HAP-1 (cell line): ENCODE results near the gene GPR176.

ENCODE experiments used
- DNase-seq, 2 experiments: peaks; one replicate each; pipeline ENCODE4 v3.0.0-alpha.2; 2016 to 2020; ENCODE audit warnings: low spot score in 2 of 2
- H3K27me3 ChIP-seq: fragments of 250-450 bp; sonication (Bioruptor Pico); 2 replicates; pipeline ENCODE4 v1.5.1; 2020; ENCODE audit warnings: low read depth, mild to moderate bottlenecking, moderate library complexity
- H3K36me3 ChIP-seq: fragments of 250-450 bp; sonication (Bioruptor Pico); replicated peaks from 2 replicates; pipeline ENCODE4 v1.5.1; 2020; ENCODE audit warnings: mild to moderate bottlenecking
- H3K4me1 ChIP-seq: fragments of 250-450 bp; sonication (Bioruptor Pico); 2 replicates; pipeline ENCODE4 v1.5.1; 2020; ENCODE audit warnings: mild to moderate bottlenecking
- H3K4me3 ChIP-seq: fragments of 250-450 bp; sonication (Bioruptor Pico); 2 replicates; pipeline ENCODE4 v1.5.1; 2020; ENCODE audit warnings: mild to moderate bottlenecking, moderate library complexity
- H3K9me3 ChIP-seq: fragments of 250-450 bp; sonication (Bioruptor Pico); 2 replicates; pipeline ENCODE4 v1.5.1; 2020; ENCODE audit warnings: mild to moderate bottlenecking, moderate library complexity
- in situ Hi-C: fragments of 300-500 bp; cut with MboI; formaldehyde crosslinking; loops from 3 replicates; pipeline ENCODE4 v1.14.3; 2020; ENCODE audit warnings: low sequenced_read_pairs, inconsistent platforms, mixed read lengths

Gene GPR176

DNA sequence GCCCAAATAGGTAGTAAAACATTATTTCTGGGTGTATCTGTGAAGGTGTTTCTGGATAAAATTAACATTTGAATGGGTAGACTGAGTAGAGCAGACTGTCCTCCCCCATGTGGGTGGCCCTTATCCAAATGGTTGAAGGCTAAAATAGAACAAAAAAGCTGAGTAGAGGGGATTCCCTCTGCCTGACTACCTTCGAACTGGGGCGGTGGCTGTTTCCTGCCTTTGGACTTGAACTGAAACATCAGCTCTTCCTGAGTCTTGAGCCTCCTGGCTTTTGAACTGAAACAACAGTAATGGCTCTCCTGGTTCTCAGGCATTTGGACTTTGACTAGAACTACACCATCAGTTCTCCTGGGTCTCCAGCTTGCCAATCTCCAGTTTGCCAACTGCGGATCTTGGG is 4.4 kb upstream of the GPR176 start:
- H3K36me3 ChIP-seq: no peaks in the 10 kb centered on the region
- in situ Hi-C loops: no loop called here
- no peaks in the 10 kb centered on the region for H3K9me3 ChIP-seq
- peaks cover 6% of the 10 kb centered on the region; the same call in 1 of the 2 replicates for H3K27me3 ChIP-seq
- no peak overlapping the region for H3K4me3 ChIP-seq
- DNase-seq: no peak
- peaks cover 13% of the 10 kb centered on the region for H3K4me1 ChIP-seq

DNA sequence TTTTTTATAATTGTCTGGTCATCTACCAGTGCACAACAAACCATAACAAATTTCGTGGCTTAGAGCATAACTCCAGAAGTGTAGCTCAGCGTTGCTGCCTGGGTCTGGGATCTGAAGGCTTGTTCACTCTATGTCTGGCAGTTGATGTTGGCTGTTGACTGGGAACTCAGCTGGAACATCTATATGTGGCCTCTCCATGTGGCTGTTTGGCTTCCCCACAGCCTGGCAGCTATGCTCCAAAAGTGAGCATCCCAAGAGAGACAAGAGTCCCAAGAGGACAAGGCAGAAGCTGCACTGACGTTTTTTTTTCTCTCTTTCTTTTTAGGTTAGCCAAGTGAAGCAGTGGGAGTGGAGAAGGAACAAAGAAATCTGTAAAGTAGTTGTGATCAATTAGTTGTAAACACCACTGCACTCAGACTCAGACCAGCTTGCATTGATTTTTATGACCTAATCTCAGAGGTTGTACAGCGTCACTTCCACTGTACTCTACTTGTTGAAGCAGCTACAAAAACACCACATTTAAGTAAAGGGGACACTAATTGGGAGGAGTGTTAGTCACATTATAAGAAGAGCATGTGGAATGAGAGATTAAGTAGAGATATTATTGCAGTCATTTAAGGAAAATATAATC is 2.5 kb upstream of the GPR176 start:
- Histone ChIP-seq H3K4me3 (no peak overlapping the region), H3K27me3 (peaks cover 6% of the 10 kb centered on the region; the same call in 1 of the 2 replicates), H3K4me1 (peaks cover 13% of the 10 kb centered on the region), H3K9me3 (no peaks in the 10 kb centered on the region), H3K36me3 (no peaks in the 10 kb centered on the region)
- in situ Hi-C loops: no loop called here
- no peak for DNase-seq

DNA sequence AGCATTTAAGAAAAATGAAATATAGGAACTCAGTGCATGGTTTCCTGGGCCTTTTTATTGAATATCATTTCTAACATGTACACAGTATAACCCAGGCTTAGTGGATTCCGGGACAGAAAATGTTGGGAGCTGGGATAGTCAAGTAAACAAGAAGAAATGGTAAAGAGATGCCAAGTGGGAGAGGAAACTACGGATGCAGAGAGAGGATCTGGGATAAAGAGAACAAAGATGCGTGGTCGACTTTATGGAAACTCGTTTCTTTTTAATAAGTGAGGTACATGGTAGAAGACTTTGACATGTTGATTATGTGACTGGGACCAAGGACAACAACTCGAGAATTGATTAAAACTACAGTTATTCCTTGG is 1.2 kb upstream of the GPR176 start:
- in situ Hi-C loops: no loop called here
- Histone ChIP-seq H3K4me3 (peak overlapping the region; percentile 48), H3K4me1 (peaks cover 13% of the 10 kb centered on the region), H3K9me3 (no peaks in the 10 kb centered on the region), H3K36me3 (no peaks in the 10 kb centered on the region; the same call in 1 of the 2 replicates), H3K27me3 (peaks cover 6% of the 10 kb centered on the region; the same call in 1 of the 2 replicates)
- DNase-seq: no peak

DNA sequence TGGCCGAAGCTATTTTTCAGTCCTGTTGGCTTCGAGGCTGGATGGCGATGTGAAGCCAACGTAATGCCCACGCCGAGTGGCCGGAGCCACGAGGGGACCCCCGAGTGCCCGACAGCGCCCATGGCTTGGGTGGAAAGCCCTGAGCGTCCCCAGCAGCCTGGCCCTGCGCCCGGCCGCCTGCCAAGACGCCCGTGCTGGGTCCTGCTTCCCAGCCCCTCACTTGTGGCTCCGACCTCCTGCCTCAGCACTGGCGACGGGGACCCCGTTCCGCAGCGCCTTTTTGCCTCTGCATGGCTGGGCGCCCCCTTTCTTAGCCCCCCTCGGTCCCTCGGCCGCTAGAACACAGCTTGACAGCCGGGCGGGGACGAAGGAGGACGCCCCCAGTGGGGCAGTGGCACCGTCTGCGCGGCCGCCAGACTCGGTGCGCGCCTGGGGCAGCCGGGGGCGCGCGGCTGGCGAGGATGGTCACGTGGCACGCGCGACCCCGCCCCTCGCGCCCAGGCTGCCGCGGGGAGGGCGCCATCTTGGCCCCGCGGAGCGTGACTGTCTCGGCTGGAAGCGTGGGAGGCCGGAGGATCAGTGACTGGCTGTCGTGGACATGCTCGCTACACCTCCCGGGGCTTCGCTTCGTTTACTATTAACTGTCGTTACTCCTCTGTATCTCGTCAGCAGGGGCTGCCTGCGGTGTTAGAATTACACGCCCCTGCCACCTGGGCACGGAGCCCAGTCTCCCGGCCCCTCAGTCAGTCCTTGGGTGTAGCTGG is 626 bp upstream of the GPR176 start:
- in situ Hi-C loops: no loop called here
- DNase-seq: peak; percentile 46 to 82
- H3K27me3 ChIP-seq: peaks cover 6% of the 10 kb centered on the region; the same call in 1 of the 2 replicates
- no peaks in the 10 kb centered on the region for H3K9me3 ChIP-seq
- peaks cover 10% of the 10 kb centered on the region for H3K4me1 ChIP-seq
- peak overlapping the region; percentile 48 for H3K4me3 ChIP-seq
- no peaks in the 10 kb centered on the region; the same call in 1 of the 2 replicates for H3K36me3 ChIP-seq

- H3K27me3 ChIP-seq: peaks cover 6% of the 10 kb centered on the region; the same call in 1 of the 2 replicates
- H3K4me3 ChIP-seq: peak overlapping the region; percentile 48
- H3K36me3 ChIP-seq: no peaks in the 10 kb centered on the region; the same call in 1 of the 2 replicates
- H3K4me1 ChIP-seq: peaks cover 9% of the 10 kb centered on the region
- peak in 1 of 2 experiments; percentile 29 for DNase-seq
- no peaks in the 10 kb centered on the region for H3K9me3 ChIP-seq
- in situ Hi-C loops: no loop called here
Measured at GRCh38 chr15:39919411-39919747, 687 bp downstream of the GPR176 start.

- H3K36me3 ChIP-seq: no peaks in the 10 kb centered on the region; the same call in 1 of the 2 replicates
- H3K9me3 ChIP-seq: no peaks in the 10 kb centered on the region
- H3K4me3 ChIP-seq: peak overlapping the region; percentile 48
- in situ Hi-C loops: no loop called here
- H3K27me3 ChIP-seq: peaks cover 6% of the 10 kb centered on the region; the same call in 1 of the 2 replicates
- no peak for DNase-seq
- H3K4me1 ChIP-seq: peaks cover 6% of the 10 kb centered on the region
Measured at GRCh38 chr15:39918688-39919385, 1.2 kb downstream of the GPR176 start.

- DNase-seq: no peak
- in situ Hi-C loops: no loop called here
Measured at GRCh38 chr15:39914977-39915376, 5.1 kb downstream of the GPR176 start.

DNA sequence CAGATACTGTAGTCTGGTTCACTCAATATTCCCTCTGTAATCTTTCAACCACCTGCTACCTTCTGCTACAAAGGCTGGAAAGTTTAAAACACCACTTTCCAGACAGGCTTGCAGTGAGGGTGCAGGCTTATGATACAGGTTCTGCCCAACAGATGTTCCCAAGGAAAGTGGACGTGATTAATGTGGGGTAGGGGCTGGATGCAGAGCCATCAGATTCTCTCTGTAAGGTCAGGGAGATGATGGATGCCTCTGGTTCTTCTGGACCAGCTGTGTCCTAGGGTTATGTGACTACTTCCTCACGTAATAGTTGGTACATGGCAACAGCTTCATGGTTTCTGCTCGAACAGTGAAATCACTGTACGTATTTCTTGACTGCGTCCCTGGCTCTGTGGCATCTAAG is 11.1 kb downstream of the GPR176 start:
- Histone ChIP-seq H3K36me3 (no peaks in the 10 kb centered on the region), H3K9me3 (no peaks in the 10 kb centered on the region), H3K27me3 (no peaks in the 10 kb centered on the region), H3K4me3 (no peak overlapping the region), H3K4me1 (no peaks in the 10 kb centered on the region)
- no peak for DNase-seq
- in situ Hi-C loops: no loop called here

More at GRCh38 chr15:39914977-39915376, 5.1 kb downstream of the GPR176 start:
- no peak overlapping the region for H3K4me3 ChIP-seq
- H3K9me3 ChIP-seq: no peaks in the 10 kb centered on the region
- H3K36me3 ChIP-seq: no peaks in the 10 kb centered on the region; the same call in 1 of the 2 replicates
- H3K27me3 ChIP-seq: peaks cover 3% of the 10 kb centered on the region; the same call in 1 of the 2 replicates
- H3K4me1 ChIP-seq: no peaks in the 10 kb centered on the region

DNA sequence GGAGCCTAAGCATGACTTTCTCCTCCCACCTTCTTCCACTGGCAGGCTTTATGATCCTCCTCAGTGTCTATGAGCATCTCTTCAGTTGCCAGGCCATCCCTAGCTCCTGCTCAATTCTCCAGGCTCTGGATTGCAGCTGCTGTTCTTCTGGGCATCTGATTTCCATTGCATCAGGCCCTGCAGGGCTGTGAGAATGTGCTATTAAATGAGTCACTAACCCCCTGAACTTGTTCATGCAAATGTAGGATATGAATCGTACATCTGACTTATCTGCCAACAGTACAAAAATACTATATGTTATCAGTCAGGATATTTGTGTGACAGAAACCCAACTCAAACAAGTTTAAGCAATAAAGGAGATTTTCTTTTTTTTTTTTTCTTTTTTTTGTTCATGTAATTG is 11.9 kb downstream of the GPR176 start:
- no peaks in the 10 kb centered on the region for H3K4me1 ChIP-seq
- no peak for DNase-seq

DNA sequence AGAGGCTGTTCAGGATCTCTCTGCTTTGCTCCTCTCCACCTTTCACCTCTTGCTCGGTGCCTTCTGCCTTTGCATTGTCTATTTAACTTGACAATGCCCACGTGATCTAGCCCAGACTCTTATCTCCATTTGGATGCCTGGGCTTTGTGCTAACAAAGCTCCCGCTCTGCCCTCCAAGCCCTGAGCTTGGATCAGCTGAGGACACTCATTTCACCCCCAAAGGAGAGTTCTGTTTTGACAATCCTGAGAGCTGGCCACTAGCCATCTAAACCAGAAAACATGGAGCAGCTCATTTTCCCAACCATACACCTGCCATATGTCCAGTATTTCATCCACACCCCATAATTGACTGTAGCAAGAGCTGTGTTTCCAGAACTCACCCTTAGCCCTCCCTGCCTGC is 12.8 kb downstream of the GPR176 start:
- 0 out of 2 replicates have a peak, but pooled peaks cover 2% of the 10 kb centered on the region for H3K27me3 ChIP-seq
- no peak overlapping the region for H3K4me3 ChIP-seq
- no peaks in the 10 kb centered on the region for H3K9me3 ChIP-seq
- H3K36me3 ChIP-seq: no peaks in the 10 kb centered on the region
- in situ Hi-C loops: no loop called here
- H3K4me1 ChIP-seq: no peaks in the 10 kb centered on the region
- DNase-seq: no peak

More for the DNA sequence above, 11.9 kb downstream of the GPR176 start:
- H3K4me3 ChIP-seq: no peak overlapping the region
- no peaks in the 10 kb centered on the region for H3K36me3 ChIP-seq
- H3K9me3 ChIP-seq: no peaks in the 10 kb centered on the region
- in situ Hi-C loops: no loop called here
- no peaks in the 10 kb centered on the region for H3K27me3 ChIP-seq

DNA sequence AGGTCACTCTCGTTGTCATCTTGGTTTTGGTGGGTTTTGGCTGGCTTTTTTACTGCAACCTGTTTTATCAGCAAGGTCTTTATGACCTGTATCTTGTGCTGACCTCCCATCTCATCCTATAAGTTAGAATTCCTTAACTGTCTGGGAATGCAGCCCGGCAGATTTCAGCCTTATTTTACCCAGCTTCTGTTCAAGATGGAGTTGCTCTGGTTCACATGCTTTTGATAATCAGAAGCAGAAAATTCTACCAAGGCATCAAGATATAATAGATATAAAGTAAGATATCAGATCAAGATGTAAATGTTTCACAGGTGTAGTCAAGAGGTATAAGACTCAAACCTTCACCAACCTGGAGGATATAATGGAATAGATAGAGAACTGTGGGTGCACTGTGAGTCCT is 16.0 kb downstream of the GPR176 start:
- DNase-seq: no peak
- in situ Hi-C loops: no loop called here
- Histone ChIP-seq H3K4me3 (no peak overlapping the region), H3K9me3 (no peaks in the 10 kb centered on the region), H3K4me1 (no peaks in the 10 kb centered on the region), H3K27me3 (0 out of 2 replicates have a peak, but pooled peaks cover 2% of the 10 kb centered on the region), H3K36me3 (no peaks in the 10 kb centered on the region)

- no peaks in the 10 kb centered on the region for H3K4me1 ChIP-seq
- H3K9me3 ChIP-seq: no peaks in the 10 kb centered on the region
- H3K4me3 ChIP-seq: no peak overlapping the region
- H3K36me3 ChIP-seq: no peaks in the 10 kb centered on the region
- DNase-seq: no peak
- in situ Hi-C loops: no loop called here
- 0 out of 2 replicates have a peak, but pooled peaks cover 2% of the 10 kb centered on the region for H3K27me3 ChIP-seq
Measured at GRCh38 chr15:39898317-39898716, 21.7 kb downstream of the GPR176 start.

DNA sequence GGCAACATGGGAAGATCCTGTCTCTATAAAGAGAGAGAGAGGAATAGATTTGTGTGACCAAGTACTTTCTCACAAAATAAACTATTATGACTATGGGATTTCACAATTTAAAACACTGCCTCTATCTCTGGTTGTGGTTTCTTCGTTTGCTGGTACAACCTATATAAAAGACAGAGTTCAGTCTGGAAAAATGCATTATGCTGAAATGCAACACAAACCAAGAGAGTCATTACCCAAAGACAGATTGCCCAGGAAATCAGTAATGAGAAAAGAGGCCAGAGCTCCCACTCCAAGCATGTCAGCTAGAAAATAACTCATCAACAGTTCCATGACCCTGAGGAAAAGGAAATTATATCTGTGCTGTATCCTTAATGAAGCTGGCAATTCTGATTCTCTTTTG is 23.2 kb downstream of the GPR176 start:
- Histone ChIP-seq H3K9me3 (no peaks in the 10 kb centered on the region), H3K36me3 (no peaks in the 10 kb centered on the region), H3K4me3 (no peak overlapping the region), H3K27me3 (no peaks in the 10 kb centered on the region), H3K4me1 (no peaks in the 10 kb centered on the region)
- in situ Hi-C loops: no loop called here
- DNase-seq: no peak

DNA sequence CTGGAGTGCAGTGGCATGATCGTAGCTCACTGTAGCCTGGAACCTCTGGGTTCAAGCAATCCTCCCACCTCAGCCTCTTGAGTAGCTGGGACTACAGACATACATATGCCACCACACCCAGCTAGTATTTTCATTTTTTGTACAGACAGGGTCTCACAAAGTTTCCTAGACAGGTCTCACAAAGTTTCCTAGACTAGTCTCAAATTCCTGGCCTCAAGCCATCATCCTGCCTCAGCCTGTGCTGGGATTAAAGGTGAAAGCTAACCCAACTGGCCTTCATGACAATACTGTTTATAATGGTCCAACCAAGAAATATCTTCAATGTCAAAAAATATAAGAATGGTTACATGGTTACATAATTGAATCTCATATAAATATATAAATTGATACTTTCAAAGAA is 24.0 kb downstream of the GPR176 start:
- H3K36me3 ChIP-seq: no peaks in the 10 kb centered on the region
- H3K27me3 ChIP-seq: no peaks in the 10 kb centered on the region
- H3K9me3 ChIP-seq: no peaks in the 10 kb centered on the region
- in situ Hi-C loops: no loop called here
- no peak overlapping the region for H3K4me3 ChIP-seq
- H3K4me1 ChIP-seq: no peaks in the 10 kb centered on the region
- no peak for DNase-seq
